MG63 (cell line): Measurements from ENCODE around the gene PARP12. TPM values are rescaled to one million over a fixed set of nuclear protein-coding genes. Genes with fewer than 3 reads are reported as not detected.

Experiments
- DNase-seq: peaks from one replicate; pipeline ENCODE4 v3.0.0-alpha.2; 2020
- H3K27me3 ChIP-seq: fragments of 250-450 bp; sonication (Bioruptor Pico); 2 replicates; pipeline ENCODE4 v1.5.1; 2020; ENCODE audit warnings: mild to moderate bottlenecking, moderate library complexity
- H3K36me3 ChIP-seq: fragments of 250-450 bp; sonication (Bioruptor Pico); 2 replicates; pipeline ENCODE4 v1.5.1; 2020; ENCODE audit warnings: mild to moderate bottlenecking, moderate library complexity
- H3K4me3 ChIP-seq: fragments of 250-450 bp; sonication (Bioruptor Pico); 2 replicates; pipeline ENCODE4 v1.5.1; 2020; ENCODE audit warnings: mild to moderate bottlenecking, moderate library complexity
- H3K9me3 ChIP-seq: fragments of 250-450 bp; sonication (Bioruptor Pico); 2 replicates; pipeline ENCODE4 v1.5.1; 2020; ENCODE audit warnings: mild to moderate bottlenecking, moderate library complexity
- total RNA-seq: library from RNA; depleted of rRNA; stranded (reverse); fragments of >200 nt; shearing (Covaris generic); gene quantifications from 2 replicates; pipeline ENCODE4 v1.2.3, GENCODE V29; 2014; ENCODE audit warnings: low replicate concordance

The PARP12 gene
- total RNA-seq, 1 experiment from 2014 or later: 24.9 TPM

- DNase-seq: no peak
- H3K4me3 ChIP-seq: no peak overlapping the region
- H3K9me3 ChIP-seq: no peaks in the 10 kb centered on the region
- no peaks in the 10 kb centered on the region for H3K27me3 ChIP-seq
- H3K36me3 ChIP-seq: no peaks in the 10 kb centered on the region
Measured at GRCh38 chr7:140009735-140010134, 53.0 kb downstream of the PARP12 start.

GRCh38 chr7:140008755-140009610 lies 53.8 kb downstream of the PARP12 start:
- H3K9me3 ChIP-seq: no peaks in the 10 kb centered on the region
- H3K36me3 ChIP-seq: no peaks in the 10 kb centered on the region
- no peak for DNase-seq
- H3K27me3 ChIP-seq: no peaks in the 10 kb centered on the region
- H3K4me3 ChIP-seq: no peak overlapping the region

- no peak for DNase-seq
- Histone ChIP-seq H3K36me3 (no peaks in the 10 kb centered on the region), H3K27me3 (no peaks in the 10 kb centered on the region), H3K9me3 (no peaks in the 10 kb centered on the region), H3K4me3 (no peak overlapping the region)
Measured at GRCh38 chr7:140007051-140007690, 55.6 kb downstream of the PARP12 start.

- H3K36me3 ChIP-seq: no peaks in the 10 kb centered on the region
- no peak overlapping the region for H3K4me3 ChIP-seq
- no peak for DNase-seq
- no peaks in the 10 kb centered on the region for H3K9me3 ChIP-seq
- no peaks in the 10 kb centered on the region for H3K27me3 ChIP-seq
Measured at GRCh38 chr7:140006600-140006999, 56.2 kb downstream of the PARP12 start.

GRCh38 chr7:140005754-140006503 lies 56.8 kb downstream of the PARP12 start:
- no peak for DNase-seq
- Histone ChIP-seq H3K27me3 (no peaks in the 10 kb centered on the region), H3K9me3 (no peaks in the 10 kb centered on the region), H3K36me3 (no peaks in the 10 kb centered on the region), H3K4me3 (no peak overlapping the region)

GRCh38 chr7:140005341-140005740 lies 57.4 kb downstream of the PARP12 start:
- DNase-seq: no peak
- H3K9me3 ChIP-seq: no peaks in the 10 kb centered on the region
- H3K4me3 ChIP-seq: no peak overlapping the region
- H3K27me3 ChIP-seq: no peaks in the 10 kb centered on the region
- no peaks in the 10 kb centered on the region for H3K36me3 ChIP-seq

GRCh38 chr7:140004672-140005071 lies 58.1 kb downstream of the PARP12 start:
- Histone ChIP-seq H3K36me3 (no peaks in the 10 kb centered on the region), H3K27me3 (no peaks in the 10 kb centered on the region), H3K4me3 (no peak overlapping the region), H3K9me3 (no peaks in the 10 kb centered on the region)
- no peak for DNase-seq

- no peaks in the 10 kb centered on the region for H3K27me3 ChIP-seq
- H3K4me3 ChIP-seq: no peak overlapping the region
- no peaks in the 10 kb centered on the region for H3K36me3 ChIP-seq
- no peaks in the 10 kb centered on the region for H3K9me3 ChIP-seq
- peak; percentile 33 for DNase-seq
Measured at GRCh38 chr7:140003913-140004382, 58.8 kb downstream of the PARP12 start.

- Histone ChIP-seq H3K36me3 (no peaks in the 10 kb centered on the region), H3K27me3 (no peaks in the 10 kb centered on the region), H3K4me3 (no peak overlapping the region), H3K9me3 (no peaks in the 10 kb centered on the region)
- DNase-seq: no peak
Measured at GRCh38 chr7:140000666-140001268, 62.0 kb downstream of the PARP12 start.

- no peaks in the 10 kb centered on the region for H3K36me3 ChIP-seq
- H3K4me3 ChIP-seq: no peak overlapping the region
- no peak for DNase-seq
- no peaks in the 10 kb centered on the region for H3K27me3 ChIP-seq
- no peaks in the 10 kb centered on the region for H3K9me3 ChIP-seq
Measured at GRCh38 chr7:139999516-139999915, 63.2 kb downstream of the PARP12 start.

- Histone ChIP-seq H3K27me3 (no peaks in the 10 kb centered on the region), H3K4me3 (no peak overlapping the region), H3K36me3 (no peaks in the 10 kb centered on the region), H3K9me3 (no peaks in the 10 kb centered on the region)
- DNase-seq: no peak
Measured at GRCh38 chr7:139998572-139998971, 64.2 kb downstream of the PARP12 start.

- no peaks in the 10 kb centered on the region for H3K27me3 ChIP-seq
- no peak overlapping the region for H3K4me3 ChIP-seq
- peak; percentile 72 for DNase-seq
- no peaks in the 10 kb centered on the region for H3K9me3 ChIP-seq
- H3K36me3 ChIP-seq: no peaks in the 10 kb centered on the region
Measured at GRCh38 chr7:139995017-139995915, 67.5 kb downstream of the PARP12 start.

GRCh38 chr7:139994356-139994755 lies 68.4 kb downstream of the PARP12 start:
- Histone ChIP-seq H3K36me3 (no peaks in the 10 kb centered on the region), H3K4me3 (no peak overlapping the region), H3K27me3 (no peaks in the 10 kb centered on the region), H3K9me3 (no peaks in the 10 kb centered on the region)
- DNase-seq: no peak

GRCh38 chr7:139993592-139993991 lies 69.2 kb downstream of the PARP12 start:
- no peak overlapping the region for H3K4me3 ChIP-seq
- no peaks in the 10 kb centered on the region for H3K36me3 ChIP-seq
- no peak for DNase-seq
- no peaks in the 10 kb centered on the region for H3K9me3 ChIP-seq
- no peaks in the 10 kb centered on the region for H3K27me3 ChIP-seq

GRCh38 chr7:139993169-139993568 lies 69.6 kb downstream of the PARP12 start:
- Histone ChIP-seq H3K9me3 (no peaks in the 10 kb centered on the region), H3K27me3 (no peaks in the 10 kb centered on the region), H3K4me3 (no peak overlapping the region)

More at GRCh38 chr7:139993169-139993568, 69.6 kb downstream of the PARP12 start:
- H3K36me3 ChIP-seq: no peaks in the 10 kb centered on the region
- DNase-seq: no peak
